Right atrium auricular region (tissue), 2 donors: ENCODE data around the gene BRSK1. TPM values are rescaled to one million over a fixed set of nuclear protein-coding genes. Genes with fewer than 3 reads are reported as not detected.

ENCODE experiments used
- DNase-seq: peaks from one replicate; pipeline ENCODE4 v3.0.0-alpha.2; 2019; ENCODE audit warnings: low spot score
- H3K27ac ChIP-seq, 2 donors: fragments of 200-600 bp; sonication (generic); 1 replicate in 1 of 2; 2 replicates in 1 of 2; pipeline ENCODE4 v1.5.1; 2016 to 2019
- H3K27me3 ChIP-seq, 2 donors: fragments of 200-600 bp; sonication (generic); one replicate each; pipeline versions ENCODE4 v1.5.1 to v1.6.0; 2017 to 2019
- H3K36me3 ChIP-seq: fragments of 200-600 bp; sonication (generic); one replicate; pipeline ENCODE4 v1.5.1; 2016
- H3K4me1 ChIP-seq, 2 donors: fragments of 200-600 bp; sonication (generic); one replicate each; pipeline versions ENCODE4 v1.5.1 to v1.6.0; 2017 to 2019
- H3K4me3 ChIP-seq, 2 donors: fragments of 200-600 bp; sonication (generic); 1 replicate in 1 of 2; 2 replicates in 1 of 2; pipeline ENCODE4 v1.5.1; 2017 to 2019; ENCODE audit warnings: mild to moderate bottlenecking in 1 of 2, moderate library complexity in 1 of 2
- H3K9me3 ChIP-seq, 2 donors: fragments of 200-600 bp; sonication (generic); one replicate each; pipeline ENCODE4 v1.5.1; 2019
- CTCF ChIP-seq, 2 donors: fragments of 200-600 bp; sonication (generic); IDR thresholded peaks; one replicate each; pipeline ENCODE4 v1.5.1; 2019; ENCODE audit warnings: antibody characterized with exemption in 2 of 2
- total RNA-seq, 2 donors: library from RNA; depleted of rRNA; stranded (reverse); fragments of >200 nt; gene quantifications; one replicate each; pipeline ENCODE4 v1.1.0, GENCODE V29; 2016

Gene BRSK1
- total RNA-seq, 2 donors from 2014 or later = 5.6 to 15.6 TPM

GRCh38 chr19:55275851-55276719, 7.7 kb upstream of the BRSK1 start:
- H3K9me3 ChIP-seq = no peaks in the 10 kb centered on the region
- no peak overlapping the region for H3K4me3 ChIP-seq
- no peaks in the 10 kb centered on the region for H3K27me3 ChIP-seq
- H3K36me3 ChIP-seq = peaks cover 38% of the 10 kb centered on the region
- peaks cover 0 to 15% of the 10 kb centered on the region in 2 donors for H3K4me1 ChIP-seq
- no peak for TF ChIP-seq CTCF (IDR thresholded peaks at IDR 0.05)
- no peak for DNase-seq
- H3K27ac ChIP-seq = no peak overlapping the region

GRCh38 chr19:55276720-55277430, 6.9 kb upstream of the BRSK1 start:
- Histone ChIP-seq H3K4me1 (peaks cover 0 to 15% of the 10 kb centered on the region in 2 donors), H3K9me3 (no peaks in the 10 kb centered on the region), H3K27ac (no peak overlapping the region), H3K36me3 (peaks cover 38% of the 10 kb centered on the region), H3K27me3 (no peaks in the 10 kb centered on the region), H3K4me3 (no peak overlapping the region)
- no peak for DNase-seq
- no peak for TF ChIP-seq CTCF (IDR thresholded peaks at IDR 0.05)

- no peak for DNase-seq
- H3K9me3 ChIP-seq = no peaks in the 10 kb centered on the region
- TF ChIP-seq CTCF (IDR thresholded peaks at IDR 0.05) = no peak
- H3K4me3 ChIP-seq = no peak overlapping the region
- no peak overlapping the region for H3K27ac ChIP-seq
- peaks cover 32% of the 10 kb centered on the region for H3K36me3 ChIP-seq
- no peaks in the 10 kb centered on the region for H3K27me3 ChIP-seq
- H3K4me1 ChIP-seq = peaks cover 0 to 15% of the 10 kb centered on the region in 2 donors
Observed at GRCh38 chr19:55277494-55277893, 6.3 kb upstream of the BRSK1 start.

GRCh38 chr19:55278391-55279135, 5.2 kb upstream of the BRSK1 start:
- Histone ChIP-seq H3K36me3 (peaks cover 22% of the 10 kb centered on the region), H3K9me3 (no peaks in the 10 kb centered on the region), H3K27ac (no peak overlapping the region), H3K4me3 (no peak overlapping the region), H3K27me3 (no peaks in the 10 kb centered on the region), H3K4me1 (peaks cover 0 to 18% of the 10 kb centered on the region in 2 donors)
- DNase-seq = no peak
- TF ChIP-seq CTCF (IDR thresholded peaks at IDR 0.05) = no peak

- DNase-seq = no peak
- peaks cover 14% of the 10 kb centered on the region for H3K36me3 ChIP-seq
- H3K27ac ChIP-seq = peak overlapping the region; percentile 83 to 84
- no peaks in the 10 kb centered on the region for H3K9me3 ChIP-seq
- no peaks in the 10 kb centered on the region for H3K27me3 ChIP-seq
- H3K4me1 ChIP-seq = peaks cover 0 to 26% of the 10 kb centered on the region in 2 donors
- no peak for TF ChIP-seq CTCF (IDR thresholded peaks at IDR 0.05)
- peak overlapping the region; percentile 79 to 83 for H3K4me3 ChIP-seq
Observed at GRCh38 chr19:55279340-55279739, 4.5 kb upstream of the BRSK1 start.
